ENCODE results near the gene PLXNA2.
A peak's percentile ranks its signal among the peaks of the same experiment; 100 is the strongest.

Gene PLXNA2

GRCh38 chr1:208205216-208206013, 38.8 kb downstream of the PLXNA2 start:
- no peak for DNase-seq (ENCODE audit: low spot score)

GRCh38 chr1:208204779-208205178, 39.4 kb downstream of the PLXNA2 start:
- DNase-seq (ENCODE audit: low spot score), result no peak

GRCh38 chr1:208203848-208204609, 40.2 kb downstream of the PLXNA2 start:
- no peak for DNase-seq (ENCODE audit: low spot score)

DNA sequence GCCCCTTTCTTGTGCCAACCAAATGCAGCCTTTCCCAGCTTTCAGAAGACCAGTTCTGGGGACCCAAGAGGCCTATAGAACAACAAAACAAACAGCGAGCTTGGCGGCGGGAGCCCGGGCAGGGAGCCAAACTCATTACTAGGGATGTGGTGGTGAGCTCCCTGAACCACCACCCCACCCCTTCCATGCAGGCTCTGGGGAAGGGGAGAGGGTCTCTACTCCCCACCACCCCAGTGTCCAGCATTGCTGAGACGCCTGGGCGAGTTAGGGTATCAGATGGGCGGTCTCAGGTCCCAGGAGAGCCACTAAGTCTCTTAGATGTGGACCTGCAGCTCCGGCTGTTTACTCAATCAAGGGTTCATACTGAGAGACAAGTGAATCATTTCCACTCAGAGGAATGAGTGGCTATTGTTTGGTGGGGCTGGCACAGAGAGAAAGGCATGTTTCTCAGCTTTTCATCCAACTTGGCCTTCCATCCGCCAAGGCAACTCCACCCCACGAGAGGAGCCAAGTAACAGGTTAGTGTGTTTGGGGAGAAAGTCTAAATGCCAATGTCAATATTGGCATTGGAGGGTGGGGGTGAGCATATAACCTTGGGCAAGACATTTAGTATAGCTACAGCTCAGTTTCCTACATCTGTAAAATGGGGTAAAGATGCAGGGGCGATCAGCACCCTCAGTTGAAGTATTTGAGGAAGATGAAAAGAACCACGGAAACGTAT, 40.9 kb downstream of the PLXNA2 start:
- no peak for DNase-seq (ENCODE audit: low spot score)

DNA sequence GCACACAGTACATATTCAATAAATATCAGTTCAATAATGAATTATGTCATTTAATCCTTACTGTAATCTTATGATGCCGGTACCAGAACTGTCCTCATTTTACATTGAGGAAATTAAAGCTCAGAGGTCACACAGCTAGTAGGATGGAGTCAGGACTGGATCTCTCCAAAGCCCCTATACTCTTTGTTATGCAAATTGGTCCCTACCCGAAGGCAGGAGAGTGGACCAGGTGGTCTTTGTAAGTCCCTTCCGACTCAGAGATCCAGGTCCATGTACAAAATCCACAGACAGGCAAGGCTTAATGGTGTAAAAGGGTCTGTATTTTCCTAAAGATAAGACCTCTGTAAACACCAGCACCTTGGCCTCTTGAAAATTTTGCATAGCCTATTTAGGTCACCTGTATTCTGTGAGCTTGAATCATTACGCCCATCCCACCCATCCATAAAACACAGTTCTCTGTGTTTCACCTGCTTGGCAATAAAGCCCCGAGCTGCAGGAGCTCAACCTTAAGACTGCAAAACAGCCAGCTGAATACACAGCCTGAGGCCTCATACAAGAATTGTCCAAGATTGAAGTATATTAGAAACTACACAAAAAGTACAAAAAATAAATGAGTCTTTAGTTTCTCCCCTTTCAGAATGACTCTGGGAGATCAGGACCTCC, 41.7 kb downstream of the PLXNA2 start:
- no peak for DNase-seq (ENCODE audit: low spot score)

GRCh38 chr1:208201229-208201628, 43.0 kb downstream of the PLXNA2 start:
- DNase-seq (ENCODE audit: low spot score), result peak; percentile 37

GRCh38 chr1:208200116-208200515, 44.1 kb downstream of the PLXNA2 start:
- DNase-seq (ENCODE audit: low spot score), result no peak

DNA sequence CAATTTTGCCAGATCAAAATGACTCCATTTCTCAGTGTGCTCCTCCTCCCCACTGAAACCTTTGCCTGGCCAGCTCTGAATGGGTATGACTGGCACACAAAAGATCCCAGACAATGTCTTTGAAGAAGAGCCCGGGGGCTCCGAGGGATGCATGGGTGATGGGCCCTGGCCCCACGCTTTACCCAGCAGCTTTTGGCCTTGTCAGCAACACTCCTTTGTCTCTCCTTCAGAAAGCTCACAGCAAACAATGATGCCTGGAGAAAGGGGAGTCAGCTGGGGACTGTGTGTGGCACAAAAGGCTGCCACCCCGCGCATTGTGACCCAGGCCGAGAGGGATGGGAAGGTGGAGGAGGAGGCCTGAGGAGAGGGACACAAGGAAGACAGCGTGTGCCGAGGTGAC, 45.9 kb downstream of the PLXNA2 start:
- no peak for DNase-seq (ENCODE audit: low spot score)

GRCh38 chr1:208194944-208195343, 49.2 kb downstream of the PLXNA2 start:
- DNase-seq (ENCODE audit: low spot score), result no peak

GRCh38 chr1:208192995-208193394, 51.2 kb downstream of the PLXNA2 start:
- no peak for DNase-seq (ENCODE audit: low spot score)

DNA sequence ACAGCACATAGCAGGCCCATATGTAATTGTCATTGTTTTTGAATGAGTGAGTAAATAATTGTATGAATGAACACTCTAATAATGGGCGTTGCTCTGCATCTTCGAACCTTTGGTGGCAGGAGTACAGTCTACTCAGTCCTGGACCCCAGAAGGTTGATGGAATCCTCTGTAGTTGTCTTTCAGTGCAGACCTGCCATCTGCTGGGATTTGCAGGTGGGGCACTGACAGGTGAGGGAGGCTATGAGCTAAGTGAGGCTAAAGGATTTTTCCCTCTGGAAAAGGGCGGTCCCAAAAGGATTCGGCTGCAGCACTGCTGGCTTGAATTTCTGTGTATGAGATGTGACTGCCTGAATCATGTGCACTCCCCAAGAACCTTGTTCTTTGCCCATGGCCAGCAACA, 53.4 kb downstream of the PLXNA2 start:
- DNase-seq (ENCODE audit: low spot score), result no peak

DNA sequence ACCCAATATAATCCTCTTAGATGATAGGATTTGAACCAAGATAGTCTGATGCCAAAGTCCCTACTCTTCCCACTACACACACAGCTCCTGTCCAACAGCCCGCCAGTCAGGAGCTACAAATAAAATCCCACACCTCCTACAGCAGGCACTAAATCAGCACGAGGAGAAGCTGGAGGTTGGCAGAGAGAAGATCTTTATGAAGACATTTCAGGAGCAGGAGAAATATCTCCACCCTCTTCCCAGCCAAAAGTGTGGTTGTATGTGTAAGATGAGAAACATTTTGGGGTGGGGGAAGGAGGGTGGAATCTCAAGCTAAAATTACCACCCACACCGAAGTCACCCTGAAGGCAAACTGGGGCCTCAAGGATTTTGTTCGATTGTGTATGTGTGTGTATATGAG, 54.5 kb downstream of the PLXNA2 start:
- no peak for DNase-seq (ENCODE audit: low spot score)

DNA sequence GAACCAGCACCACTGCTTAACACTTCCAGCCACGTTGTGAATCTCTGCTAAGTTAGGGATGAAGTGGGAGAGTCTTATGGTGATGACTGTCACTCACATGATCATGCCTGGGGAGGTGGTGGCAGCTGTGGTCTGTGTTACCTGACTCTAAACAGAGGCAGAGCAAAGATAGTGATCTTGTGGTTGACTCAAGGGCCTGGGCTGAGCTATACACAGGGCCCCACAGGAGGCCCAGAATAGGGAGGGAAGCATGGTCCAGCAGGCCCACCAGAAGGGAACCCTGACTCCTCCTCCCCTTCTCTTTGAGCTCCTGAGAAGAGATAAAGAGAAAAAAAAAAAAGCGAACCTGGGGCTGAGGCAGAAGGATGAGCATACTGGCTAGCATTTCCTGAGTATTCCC, 55.0 kb downstream of the PLXNA2 start:
- DNase-seq (ENCODE audit: low spot score), result no peak

- DNase-seq (ENCODE audit: low spot score), result no peak
These were observed 55.6 kb downstream of the PLXNA2 start for GRCh38 chr1:208188607-208189006.

DNA sequence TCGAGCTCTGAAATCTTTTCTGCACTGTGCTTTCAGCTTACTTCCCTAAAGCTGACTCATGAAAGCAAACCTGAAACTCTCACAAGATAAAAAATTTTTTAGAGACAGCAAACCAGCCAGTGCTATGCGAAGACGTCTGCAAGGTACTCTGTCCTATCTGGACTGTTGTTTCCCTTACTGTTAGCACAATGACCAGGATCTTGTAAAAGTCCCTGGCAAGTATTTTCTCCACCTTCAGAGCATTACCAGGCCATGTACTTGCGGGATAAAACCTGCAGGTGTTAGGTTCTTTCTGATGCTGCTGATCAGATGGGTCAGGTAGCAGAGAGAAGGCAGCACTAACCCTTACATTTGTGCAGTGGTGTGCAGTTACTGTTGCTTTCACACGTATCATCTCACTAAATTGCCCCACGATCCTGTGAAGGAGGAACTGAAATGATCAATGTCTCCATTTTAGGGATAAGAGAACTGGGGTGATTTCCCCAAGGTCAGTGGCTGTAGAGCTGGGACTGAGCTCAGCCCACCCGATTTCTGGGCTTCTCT, 56.6 kb downstream of the PLXNA2 start:
- DNase-seq (ENCODE audit: low spot score), result no peak

DNA sequence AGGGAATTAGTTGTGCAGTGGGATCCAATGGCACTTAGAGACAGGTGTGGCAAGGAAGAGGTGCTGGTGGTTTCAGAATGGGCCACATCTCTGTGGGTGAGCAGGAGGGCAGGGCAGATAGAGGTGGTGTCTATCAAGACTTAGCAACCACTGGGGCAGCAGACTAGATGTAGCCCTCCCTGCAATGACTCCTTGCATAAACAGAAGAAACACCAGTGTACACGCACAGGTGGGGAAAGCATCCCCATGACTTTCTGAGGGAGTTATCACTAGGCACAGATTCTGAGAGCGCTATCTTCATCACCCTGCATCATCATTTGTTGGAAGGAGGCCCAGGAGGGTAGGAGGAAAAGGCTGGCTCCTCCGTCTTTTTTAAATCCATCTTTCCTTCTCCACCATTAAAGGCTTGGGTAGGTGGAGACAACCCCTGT, 58.4 kb downstream of the PLXNA2 start:
- DNase-seq (ENCODE audit: low spot score), result no peak

- DNase-seq (ENCODE audit: low spot score), result no peak
These were observed 59.1 kb downstream of the PLXNA2 start for GRCh38 chr1:208184966-208185654.

GRCh38 chr1:208183977-208184911, 59.9 kb downstream of the PLXNA2 start:
- DNase-seq (ENCODE audit: low spot score), result peak; percentile 2

GRCh38 chr1:208182880-208183645, 61.1 kb downstream of the PLXNA2 start:
- no peak for DNase-seq (ENCODE audit: low spot score)

Data from RKO (cell line).